ENCODE results near the gene DIPK1B.

Gene DIPK1B

DNA sequence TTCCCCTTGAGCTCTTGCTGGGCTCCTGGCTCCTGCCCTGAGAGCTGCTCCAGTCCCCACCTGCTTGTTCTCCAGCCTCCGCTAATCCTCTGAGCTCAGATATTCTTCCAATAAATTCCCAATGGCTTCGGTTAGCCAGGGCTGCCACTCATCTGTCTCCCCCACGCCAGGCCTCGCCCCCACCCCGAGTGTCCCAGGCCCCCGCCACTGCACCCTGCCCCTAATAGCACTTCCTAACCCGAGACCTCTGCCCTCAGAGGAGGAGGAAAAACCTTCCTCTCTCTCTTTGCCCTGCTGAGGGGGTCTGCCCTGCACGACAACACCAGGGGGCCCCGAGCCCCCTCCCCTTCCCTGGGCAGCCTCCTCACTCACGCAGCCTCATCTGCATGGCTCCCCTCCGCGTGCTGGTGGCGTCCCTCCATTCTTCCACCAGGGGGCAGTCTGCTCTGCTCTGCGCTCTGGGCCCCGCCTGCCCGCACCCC, 57.4 kb downstream of the DIPK1B start:
- peak; percentile 74 for DNase-seq (ENCODE audit: low spot score)

DNA sequence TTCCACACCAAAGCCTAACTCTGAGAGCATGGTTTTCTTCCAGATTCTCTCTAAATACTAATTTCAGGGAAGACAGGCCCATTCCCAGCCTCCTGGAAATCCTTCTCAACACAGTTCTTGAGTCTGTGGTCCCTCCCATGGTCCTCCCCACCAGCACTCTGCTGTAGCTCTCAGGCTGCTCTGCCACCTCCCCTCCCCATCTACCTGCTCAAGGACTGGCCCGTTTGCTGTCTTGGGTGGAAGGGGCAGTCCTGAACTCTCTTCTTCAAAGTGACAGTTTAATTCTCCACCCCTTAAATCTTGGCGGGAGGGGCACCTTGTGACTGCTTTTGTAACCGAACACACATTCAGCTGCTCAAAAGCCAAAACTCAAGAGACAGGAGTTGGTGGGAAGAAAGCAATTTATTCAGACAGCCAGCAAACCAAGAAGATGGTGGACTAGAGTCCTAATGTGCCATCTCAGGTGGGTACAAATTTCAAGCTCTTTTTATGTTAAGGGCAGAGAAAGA, 59.6 kb downstream of the DIPK1B start:
- DNase-seq (ENCODE audit: low spot score): no peak

DNA sequence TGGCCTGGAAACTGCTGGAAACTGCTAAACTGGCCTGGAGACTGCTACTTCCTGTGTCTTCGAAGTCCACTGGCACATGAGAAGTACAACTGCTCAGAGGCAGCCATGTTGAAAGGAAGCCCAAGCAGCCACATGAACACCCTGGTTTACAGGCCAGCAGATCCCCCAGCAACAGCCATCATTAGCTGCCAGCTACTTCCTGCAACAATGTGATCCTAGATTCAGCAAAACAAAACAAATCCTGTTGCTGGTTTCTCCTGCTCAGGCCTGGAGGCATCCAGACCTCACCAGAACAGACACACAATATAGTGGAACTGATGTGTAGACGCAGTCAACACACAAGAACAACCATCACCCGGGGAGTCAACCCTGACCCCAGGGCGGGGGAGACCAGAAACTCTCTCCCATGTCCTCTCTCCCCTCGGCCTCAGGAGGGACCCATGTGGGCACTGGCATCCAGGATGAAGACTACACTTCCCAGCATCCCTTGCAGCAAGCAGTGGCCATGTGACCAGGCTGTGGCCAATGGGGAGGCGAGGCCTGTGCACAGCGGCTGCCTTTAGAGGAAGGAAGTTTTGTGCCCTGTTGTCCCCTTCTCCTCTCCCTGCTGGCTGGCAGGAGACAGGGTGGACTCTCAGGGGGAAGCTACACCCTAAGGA, 61.1 kb downstream of the DIPK1B start:
- DNase-seq (ENCODE audit: low spot score): peak; percentile 73

Measured in germinal center (tissue), 1 donor.